ENCODE data around the gene ABCG1. TPM values are rescaled to one million over a fixed set of nuclear protein-coding genes. Genes with fewer than 3 reads are reported as not detected.

Gene ABCG1
- total RNA-seq, 4 donors from 2014 or later = 33.0 to 68.5 (median 40.8) TPM

DNA sequence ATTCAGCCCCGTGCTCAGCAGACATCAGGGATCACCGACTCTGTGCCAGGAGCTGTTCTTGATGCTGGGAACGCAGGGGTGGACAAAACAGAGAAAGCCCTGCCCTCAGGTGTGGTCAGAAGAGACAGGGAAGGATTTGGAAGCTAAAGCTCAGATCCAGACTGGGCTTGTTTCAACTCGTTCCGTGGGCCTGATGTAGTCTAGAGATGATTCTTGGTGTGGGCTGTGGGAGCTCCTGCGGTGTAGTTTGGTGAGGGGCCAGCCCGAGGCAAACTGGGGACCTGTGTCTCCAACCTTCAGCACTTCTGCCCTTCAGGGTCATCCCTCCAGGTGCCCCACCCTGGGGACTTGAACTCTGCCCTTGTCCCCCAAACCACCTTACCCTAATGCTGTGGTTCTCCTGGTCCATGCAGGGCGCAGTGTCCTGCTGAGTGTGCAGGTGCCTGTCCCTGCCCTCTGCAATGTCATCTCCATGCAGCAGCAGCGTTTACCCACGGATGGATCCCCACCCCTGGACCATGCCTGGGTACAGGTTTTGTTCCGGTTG is 17.3 kb upstream of the ABCG1 start:
- DNase-seq = peak in 1 of 3 donors; percentile 46
- no peaks in the 10 kb centered on the region for H3K9me3 ChIP-seq
- no peak overlapping the region for H3K4me3 ChIP-seq
- TF ChIP-seq CTCF (IDR thresholded peaks at IDR 0.05) (no peak), POLR2A (IDR thresholded peaks at IDR 0.05) (no peak)
- no peak overlapping the region for H3K27ac ChIP-seq
- no peaks in the 10 kb centered on the region for H3K27me3 ChIP-seq
- H3K36me3 ChIP-seq = no peaks in the 10 kb centered on the region
- H3K4me1 ChIP-seq = peaks cover 0 to 14% (median 9%) of the 10 kb centered on the region in 4 donors

DNA sequence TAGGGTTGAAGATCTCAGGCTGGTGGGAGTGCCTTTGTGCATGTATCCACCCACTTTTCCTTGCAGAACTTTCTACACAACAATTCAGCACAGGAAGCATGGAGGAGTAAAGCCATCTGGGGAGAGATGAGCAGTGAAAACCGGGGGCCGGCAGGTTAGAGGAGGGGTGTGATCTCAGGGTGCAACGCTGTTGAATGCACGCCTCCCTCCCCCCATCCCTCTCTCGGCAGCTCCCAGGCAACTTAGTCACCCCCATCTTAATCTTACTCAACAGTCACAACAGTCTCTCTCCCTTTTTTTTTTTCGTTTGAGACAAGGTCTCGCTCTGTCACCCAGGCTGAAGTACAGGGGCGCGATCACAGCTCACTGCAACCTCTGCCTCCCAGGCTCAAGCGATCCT is 16.6 kb upstream of the ABCG1 start:
- Histone ChIP-seq H3K9me3 (no peaks in the 10 kb centered on the region), H3K4me3 (no peak overlapping the region), H3K27me3 (no peaks in the 10 kb centered on the region), H3K27ac (no peak overlapping the region), H3K4me1 (peaks cover 0 to 14% (median 9%) of the 10 kb centered on the region in 4 donors), H3K36me3 (no peaks in the 10 kb centered on the region)
- TF ChIP-seq POLR2A (IDR thresholded peaks at IDR 0.05) (no peak), CTCF (IDR thresholded peaks at IDR 0.05) (no peak)
- DNase-seq = peak in 1 of 3 donors; percentile 2

- Histone ChIP-seq H3K27me3 (no peaks in the 10 kb centered on the region), H3K9me3 (no peaks in the 10 kb centered on the region), H3K4me3 (no peak overlapping the region), H3K27ac (no peak overlapping the region), H3K4me1 (peaks cover 0 to 14% (median 9%) of the 10 kb centered on the region in 4 donors), H3K36me3 (no peaks in the 10 kb centered on the region)
- DNase-seq = no peak
- no peak for TF ChIP-seq POLR2A (IDR thresholded peaks at IDR 0.05)
- TF ChIP-seq CTCF (IDR thresholded peaks at IDR 0.05) = no peak
Measured at GRCh38 chr21:42203321-42203720, 15.6 kb upstream of the ABCG1 start.

GRCh38 chr21:42203936-42204335 is 15.0 kb upstream of the ABCG1 start:
- Histone ChIP-seq H3K4me3 (no peak overlapping the region), H3K36me3 (no peaks in the 10 kb centered on the region), H3K9me3 (no peaks in the 10 kb centered on the region), H3K27ac (no peak overlapping the region), H3K4me1 (peaks cover 0 to 8% (median 7%) of the 10 kb centered on the region in 4 donors), H3K27me3 (no peaks in the 10 kb centered on the region)
- TF ChIP-seq CTCF (IDR thresholded peaks at IDR 0.05) = no peak
- DNase-seq = no peak

DNA sequence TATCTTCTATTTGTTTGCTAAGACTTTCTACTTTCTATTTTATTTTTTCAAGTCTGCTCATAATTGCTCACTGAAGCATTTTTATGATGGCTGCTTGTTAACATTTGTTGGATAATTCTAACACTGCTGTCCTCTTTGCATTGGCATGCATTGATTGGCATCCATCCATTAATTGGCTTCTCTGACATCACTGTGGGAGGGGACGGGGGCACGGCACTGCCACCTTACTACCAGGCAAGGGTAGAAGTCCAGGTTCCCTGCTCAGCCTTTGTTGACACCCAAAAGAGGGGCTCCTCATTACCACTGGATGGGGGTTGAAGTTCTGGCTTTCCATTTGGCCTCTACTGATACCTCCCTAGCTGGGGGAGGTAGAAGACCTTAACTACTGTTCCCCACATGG is 11.5 kb upstream of the ABCG1 start:
- no peaks in the 10 kb centered on the region for H3K27me3 ChIP-seq
- H3K9me3 ChIP-seq = no peaks in the 10 kb centered on the region
- H3K27ac ChIP-seq = peak overlapping the region in 1 of 4 donors; percentile 41
- H3K4me3 ChIP-seq = no peak overlapping the region
- H3K36me3 ChIP-seq = no peaks in the 10 kb centered on the region
- no peaks in the 10 kb centered on the region for H3K4me1 ChIP-seq
- DNase-seq = peak in 1 of 3 donors; percentile 64
- TF ChIP-seq CTCF (IDR thresholded peaks at IDR 0.05) (no peak), POLR2A (IDR thresholded peaks at IDR 0.05) (no peak)

- Histone ChIP-seq H3K9me3 (no peaks in the 10 kb centered on the region), H3K4me3 (no peak overlapping the region), H3K27me3 (no peaks in the 10 kb centered on the region), H3K4me1 (no peaks in the 10 kb centered on the region), H3K36me3 (no peaks in the 10 kb centered on the region), H3K27ac (peak overlapping the region in 1 of 4 donors; percentile 41)
- no peak for DNase-seq
- TF ChIP-seq CTCF (IDR thresholded peaks at IDR 0.05) (no peak), POLR2A (IDR thresholded peaks at IDR 0.05) (no peak)
Measured at GRCh38 chr21:42208036-42208435, 10.9 kb upstream of the ABCG1 start.

All from Peyer's patch (tissue), 4 donors.